Measurements from ENCODE around the gene VAMP4.

Gene VAMP4

DNA sequence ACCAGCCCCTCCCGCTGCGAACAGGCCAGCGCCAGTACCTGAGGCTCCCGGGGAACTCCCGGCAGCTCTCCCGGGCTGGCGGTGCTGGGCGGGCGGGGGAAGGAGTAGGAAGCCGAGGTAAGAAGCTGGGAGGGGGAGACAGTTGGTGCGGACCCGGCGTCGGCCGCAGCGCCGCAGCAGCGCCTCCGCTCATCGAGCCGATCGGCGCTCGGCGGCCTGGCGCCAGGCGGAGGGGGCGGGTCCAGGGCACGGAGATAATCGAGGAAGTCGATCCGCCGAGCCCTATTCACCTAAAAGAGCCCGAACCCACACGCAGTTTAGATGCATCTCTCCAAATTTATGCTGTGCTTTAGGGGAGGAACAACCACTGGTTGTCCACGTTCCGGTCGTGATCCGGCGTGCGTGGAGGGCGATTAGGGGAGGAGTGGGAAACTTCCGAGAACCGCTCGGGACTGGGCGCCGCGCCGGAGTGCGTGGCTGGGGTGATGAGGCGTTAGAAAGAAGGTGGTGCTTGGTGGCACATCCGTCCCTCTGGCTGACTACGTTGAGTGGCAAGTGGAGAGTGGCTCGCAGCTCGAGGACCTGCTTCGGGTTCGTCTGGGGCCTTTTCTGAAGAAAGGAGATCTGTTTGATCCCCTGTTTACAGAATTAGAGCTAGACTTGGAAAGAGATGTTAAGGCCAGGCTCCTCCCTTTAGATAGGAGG is at the start of gene VAMP4 (continued):
- TF ChIP-seq, protein P1, sequence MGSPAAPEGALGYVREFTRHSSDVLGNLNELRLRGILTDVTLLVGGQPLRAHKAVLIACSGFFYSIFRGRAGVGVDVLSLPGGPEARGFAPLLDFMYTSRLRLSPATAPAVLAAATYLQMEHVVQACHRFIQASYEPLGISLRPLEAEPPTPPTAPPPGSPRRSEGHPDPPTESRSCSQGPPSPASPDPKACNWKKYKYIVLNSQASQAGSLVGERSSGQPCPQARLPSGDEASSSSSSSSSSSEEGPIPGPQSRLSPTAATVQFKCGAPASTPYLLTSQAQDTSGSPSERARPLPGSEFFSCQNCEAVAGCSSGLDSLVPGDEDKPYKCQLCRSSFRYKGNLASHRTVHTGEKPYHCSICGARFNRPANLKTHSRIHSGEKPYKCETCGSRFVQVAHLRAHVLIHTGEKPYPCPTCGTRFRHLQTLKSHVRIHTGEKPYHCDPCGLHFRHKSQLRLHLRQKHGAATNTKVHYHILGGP (tag by site-specific recombination; IDR thresholded peaks at IDR 0.05): no peak
- TF ChIP-seq ZNF274 (IDR thresholded peaks at IDR 0.05; ENCODE audit: low read length) (no peak), ZNF274 (tag by site-specific recombination; IDR thresholded peaks at IDR 0.05; ENCODE audit: borderline replicate concordance) (no peak), ZNF140 (tag by site-specific recombination; IDR thresholded peaks at IDR 0.05) (no peak), OSR2 (tag by site-specific recombination; IDR thresholded peaks at IDR 0.05) (0 out of 2 replicates have a peak, but pooled peaks have one; percentile 2), ZXDB (tag by site-specific recombination; IDR thresholded peaks at IDR 0.05) (peak; percentile 73; the same call in 1 of the 2 replicates), KLF1 (tag by site-specific recombination; IDR thresholded peaks at IDR 0.05) (peak; percentile 56; the same call in 1 of the 2 replicates), ZNF664 (tag by site-specific recombination; IDR thresholded peaks at IDR 0.05) (peak; percentile 28; the same call in 1 of the 2 replicates), ZNF184 (tag by site-specific recombination; IDR thresholded peaks at IDR 0.05) (0 out of 2 replicates have a peak, but pooled peaks have one; percentile 7), ZNF660 (tag by site-specific recombination; IDR thresholded peaks at IDR 0.05) (peak; percentile 90), ZNF335 (tag by site-specific recombination; conservative IDR thresholded peaks at IDR 0.05) (no peak), SP3 (tag by site-specific recombination; IDR thresholded peaks at IDR 0.05) (peak; percentile 98), KLF8 (tag by site-specific recombination; IDR thresholded peaks at IDR 0.05) (peak; percentile 94), ZNF785 (tag by site-specific recombination; IDR thresholded peaks at IDR 0.05) (0 out of 2 replicates have a peak, but pooled peaks have one; percentile 42), ZNF677 (tag by site-specific recombination; IDR thresholded peaks at IDR 0.05) (no peak), KLF10 (tag by site-specific recombination; IDR thresholded peaks at IDR 0.05) (peak; percentile 96)
- TF ChIP-seq, protein P2, sequence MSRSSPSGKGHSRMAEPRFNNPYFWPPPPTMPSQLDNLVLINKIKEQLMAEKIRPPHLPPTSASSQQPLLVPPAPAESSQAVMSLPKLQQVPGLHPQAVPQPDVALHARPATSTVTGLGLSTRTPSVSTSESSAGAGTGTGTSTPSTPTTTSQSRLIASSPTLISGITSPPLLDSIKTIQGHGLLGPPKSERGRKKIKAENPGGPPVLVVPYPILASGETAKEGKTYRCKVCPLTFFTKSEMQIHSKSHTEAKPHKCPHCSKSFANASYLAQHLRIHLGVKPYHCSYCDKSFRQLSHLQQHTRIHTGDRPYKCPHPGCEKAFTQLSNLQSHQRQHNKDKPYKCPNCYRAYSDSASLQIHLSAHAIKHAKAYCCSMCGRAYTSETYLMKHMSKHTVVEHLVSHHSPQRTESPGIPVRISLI (tag by site-specific recombination; IDR thresholded peaks at IDR 0.05): no peak
- TF ChIP-seq, protein P3, sequence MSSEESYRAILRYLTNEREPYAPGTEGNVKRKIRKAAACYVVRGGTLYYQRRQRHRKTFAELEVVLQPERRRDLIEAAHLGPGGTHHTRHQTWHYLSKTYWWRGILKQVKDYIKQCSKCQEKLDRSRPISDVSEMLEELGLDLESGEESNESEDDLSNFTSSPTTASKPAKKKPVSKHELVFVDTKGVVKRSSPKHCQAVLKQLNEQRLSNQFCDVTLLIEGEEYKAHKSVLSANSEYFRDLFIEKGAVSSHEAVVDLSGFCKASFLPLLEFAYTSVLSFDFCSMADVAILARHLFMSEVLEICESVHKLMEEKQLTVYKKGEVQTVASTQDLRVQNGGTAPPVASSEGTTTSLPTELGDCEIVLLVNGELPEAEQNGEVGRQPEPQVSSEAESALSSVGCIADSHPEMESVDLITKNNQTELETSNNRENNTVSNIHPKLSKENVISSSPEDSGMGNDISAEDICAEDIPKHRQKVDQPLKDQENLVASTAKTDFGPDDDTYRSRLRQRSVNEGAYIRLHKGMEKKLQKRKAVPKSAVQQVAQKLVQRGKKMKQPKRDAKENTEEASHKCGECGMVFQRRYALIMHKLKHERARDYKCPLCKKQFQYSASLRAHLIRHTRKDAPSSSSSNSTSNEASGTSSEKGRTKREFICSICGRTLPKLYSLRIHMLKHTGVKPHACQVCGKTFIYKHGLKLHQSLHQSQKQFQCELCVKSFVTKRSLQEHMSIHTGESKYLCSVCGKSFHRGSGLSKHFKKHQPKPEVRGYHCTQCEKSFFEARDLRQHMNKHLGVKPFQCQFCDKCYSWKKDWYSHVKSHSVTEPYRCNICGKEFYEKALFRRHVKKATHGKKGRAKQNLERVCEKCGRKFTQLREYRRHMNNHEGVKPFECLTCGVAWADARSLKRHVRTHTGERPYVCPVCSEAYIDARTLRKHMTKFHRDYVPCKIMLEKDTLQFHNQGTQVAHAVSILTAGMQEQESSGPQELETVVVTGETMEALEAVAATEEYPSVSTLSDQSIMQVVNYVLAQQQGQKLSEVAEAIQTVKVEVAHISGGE (tag by site-specific recombination; conservative IDR thresholded peaks at IDR 0.05; ENCODE audit: low read depth): peak; percentile 71
- TF ChIP-seq, protein P4, sequence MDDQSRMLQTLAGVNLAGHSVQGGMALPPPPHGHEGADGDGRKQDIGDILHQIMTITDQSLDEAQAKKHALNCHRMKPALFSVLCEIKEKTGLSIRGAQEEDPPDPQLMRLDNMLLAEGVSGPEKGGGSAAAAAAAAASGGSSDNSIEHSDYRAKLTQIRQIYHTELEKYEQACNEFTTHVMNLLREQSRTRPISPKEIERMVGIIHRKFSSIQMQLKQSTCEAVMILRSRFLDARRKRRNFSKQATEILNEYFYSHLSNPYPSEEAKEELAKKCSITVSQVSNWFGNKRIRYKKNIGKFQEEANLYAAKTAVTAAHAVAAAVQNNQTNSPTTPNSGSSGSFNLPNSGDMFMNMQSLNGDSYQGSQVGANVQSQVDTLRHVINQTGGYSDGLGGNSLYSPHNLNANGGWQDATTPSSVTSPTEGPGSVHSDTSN (CRISPR knock-in tag; IDR thresholded peaks at IDR 0.05): 0 out of 2 replicates have a peak, but pooled peaks have one; percentile 43
- TF ChIP-seq, protein P5, sequence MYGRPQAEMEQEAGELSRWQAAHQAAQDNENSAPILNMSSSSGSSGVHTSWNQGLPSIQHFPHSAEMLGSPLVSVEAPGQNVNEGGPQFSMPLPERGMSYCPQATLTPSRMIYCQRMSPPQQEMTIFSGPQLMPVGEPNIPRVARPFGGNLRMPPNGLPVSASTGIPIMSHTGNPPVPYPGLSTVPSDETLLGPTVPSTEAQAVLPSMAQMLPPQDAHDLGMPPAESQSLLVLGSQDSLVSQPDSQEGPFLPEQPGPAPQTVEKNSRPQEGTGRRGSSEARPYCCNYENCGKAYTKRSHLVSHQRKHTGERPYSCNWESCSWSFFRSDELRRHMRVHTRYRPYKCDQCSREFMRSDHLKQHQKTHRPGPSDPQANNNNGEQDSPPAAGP (tag by site-specific recombination; IDR thresholded peaks at IDR 0.05): peak; percentile 71
- TF ChIP-seq, protein P6, sequence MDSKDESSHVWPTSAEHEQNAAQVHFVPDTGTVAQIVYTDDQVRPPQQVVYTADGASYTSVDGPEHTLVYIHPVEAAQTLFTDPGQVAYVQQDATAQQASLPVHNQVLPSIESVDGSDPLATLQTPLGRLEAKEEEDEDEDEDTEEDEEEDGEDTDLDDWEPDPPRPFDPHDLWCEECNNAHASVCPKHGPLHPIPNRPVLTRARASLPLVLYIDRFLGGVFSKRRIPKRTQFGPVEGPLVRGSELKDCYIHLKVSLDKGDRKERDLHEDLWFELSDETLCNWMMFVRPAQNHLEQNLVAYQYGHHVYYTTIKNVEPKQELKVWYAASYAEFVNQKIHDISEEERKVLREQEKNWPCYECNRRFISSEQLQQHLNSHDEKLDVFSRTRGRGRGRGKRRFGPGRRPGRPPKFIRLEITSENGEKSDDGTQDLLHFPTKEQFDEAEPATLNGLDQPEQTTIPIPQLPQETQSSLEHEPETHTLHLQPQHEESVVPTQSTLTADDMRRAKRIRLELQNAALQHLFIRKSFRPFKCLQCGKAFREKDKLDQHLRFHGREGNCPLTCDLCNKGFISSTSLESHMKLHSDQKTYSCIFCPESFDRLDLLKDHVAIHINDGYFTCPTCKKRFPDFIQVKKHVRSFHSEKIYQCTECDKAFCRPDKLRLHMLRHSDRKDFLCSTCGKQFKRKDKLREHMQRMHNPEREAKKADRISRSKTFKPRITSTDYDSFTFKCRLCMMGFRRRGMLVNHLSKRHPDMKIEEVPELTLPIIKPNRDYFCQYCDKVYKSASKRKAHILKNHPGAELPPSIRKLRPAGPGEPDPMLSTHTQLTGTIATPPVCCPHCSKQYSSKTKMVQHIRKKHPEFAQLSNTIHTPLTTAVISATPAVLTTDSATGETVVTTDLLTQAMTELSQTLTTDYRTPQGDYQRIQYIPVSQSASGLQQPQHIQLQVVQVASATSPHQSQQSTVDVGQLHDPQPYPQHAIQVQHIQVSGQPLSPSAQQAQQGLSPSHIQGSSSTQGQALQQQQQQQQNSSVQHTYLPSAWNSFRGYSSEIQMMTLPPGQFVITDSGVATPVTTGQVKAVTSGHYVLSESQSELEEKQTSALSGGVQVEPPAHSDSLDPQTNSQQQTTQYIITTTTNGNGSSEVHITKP (tag by site-specific recombination; IDR thresholded peaks at IDR 0.05): 0 out of 2 replicates have a peak, but pooled peaks have one; percentile 65
- TF ChIP-seq, protein P7, sequence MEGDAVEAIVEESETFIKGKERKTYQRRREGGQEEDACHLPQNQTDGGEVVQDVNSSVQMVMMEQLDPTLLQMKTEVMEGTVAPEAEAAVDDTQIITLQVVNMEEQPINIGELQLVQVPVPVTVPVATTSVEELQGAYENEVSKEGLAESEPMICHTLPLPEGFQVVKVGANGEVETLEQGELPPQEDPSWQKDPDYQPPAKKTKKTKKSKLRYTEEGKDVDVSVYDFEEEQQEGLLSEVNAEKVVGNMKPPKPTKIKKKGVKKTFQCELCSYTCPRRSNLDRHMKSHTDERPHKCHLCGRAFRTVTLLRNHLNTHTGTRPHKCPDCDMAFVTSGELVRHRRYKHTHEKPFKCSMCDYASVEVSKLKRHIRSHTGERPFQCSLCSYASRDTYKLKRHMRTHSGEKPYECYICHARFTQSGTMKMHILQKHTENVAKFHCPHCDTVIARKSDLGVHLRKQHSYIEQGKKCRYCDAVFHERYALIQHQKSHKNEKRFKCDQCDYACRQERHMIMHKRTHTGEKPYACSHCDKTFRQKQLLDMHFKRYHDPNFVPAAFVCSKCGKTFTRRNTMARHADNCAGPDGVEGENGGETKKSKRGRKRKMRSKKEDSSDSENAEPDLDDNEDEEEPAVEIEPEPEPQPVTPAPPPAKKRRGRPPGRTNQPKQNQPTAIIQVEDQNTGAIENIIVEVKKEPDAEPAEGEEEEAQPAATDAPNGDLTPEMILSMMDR (tag by site-specific recombination; IDR thresholded peaks at IDR 0.05): peak; percentile 17
- TF ChIP-seq, protein P8, sequence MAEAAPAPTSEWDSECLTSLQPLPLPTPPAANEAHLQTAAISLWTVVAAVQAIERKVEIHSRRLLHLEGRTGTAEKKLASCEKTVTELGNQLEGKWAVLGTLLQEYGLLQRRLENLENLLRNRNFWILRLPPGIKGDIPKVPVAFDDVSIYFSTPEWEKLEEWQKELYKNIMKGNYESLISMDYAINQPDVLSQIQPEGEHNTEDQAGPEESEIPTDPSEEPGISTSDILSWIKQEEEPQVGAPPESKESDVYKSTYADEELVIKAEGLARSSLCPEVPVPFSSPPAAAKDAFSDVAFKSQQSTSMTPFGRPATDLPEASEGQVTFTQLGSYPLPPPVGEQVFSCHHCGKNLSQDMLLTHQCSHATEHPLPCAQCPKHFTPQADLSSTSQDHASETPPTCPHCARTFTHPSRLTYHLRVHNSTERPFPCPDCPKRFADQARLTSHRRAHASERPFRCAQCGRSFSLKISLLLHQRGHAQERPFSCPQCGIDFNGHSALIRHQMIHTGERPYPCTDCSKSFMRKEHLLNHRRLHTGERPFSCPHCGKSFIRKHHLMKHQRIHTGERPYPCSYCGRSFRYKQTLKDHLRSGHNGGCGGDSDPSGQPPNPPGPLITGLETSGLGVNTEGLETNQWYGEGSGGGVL (tag by site-specific recombination; IDR thresholded peaks at IDR 0.05): peak; percentile 67
